GM19438 (cell line): ENCODE measurements around the gene CLPSL2.

Experiments used
- ATAC-seq: cut with Tn5 transposase; IDR thresholded peaks from one replicate; pipeline ENCODE4 v1.9.1; 2021; ENCODE audit warnings: low read depth; ENCODE audit not compliant: unreplicated experiment

Gene CLPSL2

DNA sequence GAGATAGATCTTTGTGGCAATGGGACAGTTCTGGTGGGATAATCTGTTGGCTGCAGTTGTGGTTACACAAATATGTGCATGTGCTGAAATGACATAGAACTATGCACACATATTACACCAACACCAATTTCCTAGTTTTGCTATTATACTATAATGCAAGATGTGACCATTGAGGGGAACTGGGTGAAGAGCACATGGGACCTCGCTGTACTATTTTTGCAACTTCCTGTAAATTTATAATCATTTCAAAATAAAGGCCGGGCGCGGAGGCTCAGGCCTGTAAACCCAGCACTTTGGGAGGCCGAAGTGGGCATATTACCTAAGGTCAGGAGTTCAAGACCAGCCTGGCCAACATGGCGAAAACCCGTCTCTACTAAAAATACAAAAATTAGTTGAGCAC, 30.9 kb upstream of the CLPSL2 start:
- ATAC-seq: no peak

GRCh38 chr6:35746516-35746915, 29.9 kb upstream of the CLPSL2 start:
- ATAC-seq: no peak

- no peak for ATAC-seq
These were observed 28.5 kb upstream of the CLPSL2 start for GRCh38 chr6:35747877-35748276.

GRCh38 chr6:35750557-35750956, 25.8 kb upstream of the CLPSL2 start:
- no peak for ATAC-seq

- no peak for ATAC-seq
These were observed 24.8 kb upstream of the CLPSL2 start for GRCh38 chr6:35751594-35751993.

DNA sequence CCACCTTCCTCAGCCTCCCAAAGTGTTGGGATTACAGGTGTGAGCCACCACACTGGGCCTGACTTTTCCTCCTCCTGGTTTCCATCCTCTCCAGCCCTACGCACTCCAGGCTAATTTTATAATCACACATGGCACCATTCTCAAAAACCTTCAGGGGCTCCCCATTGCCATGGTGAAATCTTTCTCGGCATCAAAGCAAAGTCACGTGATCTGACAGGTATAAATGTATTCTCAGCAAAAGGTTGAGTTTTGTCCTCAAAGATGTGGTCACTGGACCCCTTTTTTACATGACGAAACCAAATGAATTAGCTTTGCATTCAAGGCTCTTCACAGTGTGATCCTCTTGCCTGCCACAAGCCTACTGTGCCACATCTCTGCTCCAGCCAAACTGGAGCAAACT, 24.1 kb upstream of the CLPSL2 start:
- ATAC-seq: no peak

- ATAC-seq: no peak
These were observed 21.7 kb upstream of the CLPSL2 start for GRCh38 chr6:35754452-35755277.

DNA sequence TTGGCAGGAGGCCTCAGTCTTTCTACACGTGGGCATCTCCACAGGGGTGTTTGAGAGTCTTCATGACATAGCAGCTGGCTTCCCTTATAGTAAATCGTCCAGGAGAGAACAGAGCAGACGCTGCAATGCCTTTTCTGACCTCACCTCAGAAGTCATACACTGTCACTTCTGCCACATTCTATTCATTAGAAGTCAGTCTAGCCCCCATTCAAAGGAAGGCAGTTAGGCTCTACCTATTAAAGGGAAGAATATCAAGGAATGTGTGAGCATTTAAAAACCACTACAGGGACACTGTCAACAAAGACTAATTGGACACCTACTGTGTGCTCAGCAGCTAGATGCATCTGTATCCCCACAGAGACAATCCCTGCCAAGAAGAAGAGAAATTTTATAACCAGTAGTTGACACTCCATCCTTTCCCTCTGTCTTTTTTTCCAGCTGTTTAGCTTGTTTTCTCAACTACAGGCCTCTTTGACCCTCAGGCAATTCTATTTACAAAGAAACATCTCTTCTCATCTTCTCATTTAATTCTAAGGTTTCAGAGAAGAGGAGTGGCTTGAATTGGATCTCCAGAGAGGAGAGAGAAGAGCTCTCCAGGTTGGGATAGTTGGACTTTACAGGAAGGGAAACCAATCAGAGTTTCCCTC, 21.0 kb upstream of the CLPSL2 start:
- no peak for ATAC-seq

DNA sequence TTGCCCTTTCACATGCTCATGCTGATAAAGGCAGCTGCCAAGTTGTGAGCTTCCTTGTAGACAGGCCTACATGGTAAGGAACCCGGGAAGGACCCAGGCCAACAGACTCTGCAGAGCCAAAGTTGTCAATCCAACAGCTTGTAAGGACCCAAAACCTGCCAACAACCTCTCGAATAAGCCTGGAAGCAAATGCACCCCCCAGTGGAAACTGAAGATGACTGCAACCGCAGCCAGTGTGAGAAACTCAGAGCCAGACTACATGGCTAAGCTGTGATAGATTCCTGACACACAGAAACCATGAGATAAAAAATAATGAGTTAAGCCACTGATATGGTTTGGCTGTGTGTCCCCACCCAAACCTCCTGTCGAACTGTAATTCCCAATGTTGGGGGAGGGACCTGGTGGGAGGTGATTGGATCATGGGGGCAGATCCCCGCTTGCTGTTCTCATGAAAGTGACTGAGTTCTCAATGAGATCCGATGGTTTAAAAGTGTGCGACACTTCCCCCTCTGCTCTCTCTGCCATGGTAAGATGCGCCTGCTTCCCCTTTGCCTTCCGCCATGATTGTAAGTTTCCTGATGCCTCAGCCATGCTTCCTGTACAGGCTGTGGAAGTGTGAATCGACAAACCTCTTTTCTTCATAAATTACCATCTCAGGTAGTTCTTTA, 18.8 kb upstream of the CLPSL2 start:
- ATAC-seq: no peak

- ATAC-seq: no peak
These were observed 17.0 kb upstream of the CLPSL2 start for GRCh38 chr6:35759426-35759825.

- ATAC-seq: no peak
These were observed 10.7 kb upstream of the CLPSL2 start for GRCh38 chr6:35765739-35766138.

- ATAC-seq: no peak
These were observed 7.2 kb upstream of the CLPSL2 start for GRCh38 chr6:35769211-35769610.

- no peak for ATAC-seq
These were observed 5.1 kb upstream of the CLPSL2 start for GRCh38 chr6:35771343-35771627.

GRCh38 chr6:35774116-35774794, 2.1 kb upstream of the CLPSL2 start:
- no peak for ATAC-seq

- ATAC-seq: no peak
These were observed 1.4 kb upstream of the CLPSL2 start for GRCh38 chr6:35775031-35775430.

DNA sequence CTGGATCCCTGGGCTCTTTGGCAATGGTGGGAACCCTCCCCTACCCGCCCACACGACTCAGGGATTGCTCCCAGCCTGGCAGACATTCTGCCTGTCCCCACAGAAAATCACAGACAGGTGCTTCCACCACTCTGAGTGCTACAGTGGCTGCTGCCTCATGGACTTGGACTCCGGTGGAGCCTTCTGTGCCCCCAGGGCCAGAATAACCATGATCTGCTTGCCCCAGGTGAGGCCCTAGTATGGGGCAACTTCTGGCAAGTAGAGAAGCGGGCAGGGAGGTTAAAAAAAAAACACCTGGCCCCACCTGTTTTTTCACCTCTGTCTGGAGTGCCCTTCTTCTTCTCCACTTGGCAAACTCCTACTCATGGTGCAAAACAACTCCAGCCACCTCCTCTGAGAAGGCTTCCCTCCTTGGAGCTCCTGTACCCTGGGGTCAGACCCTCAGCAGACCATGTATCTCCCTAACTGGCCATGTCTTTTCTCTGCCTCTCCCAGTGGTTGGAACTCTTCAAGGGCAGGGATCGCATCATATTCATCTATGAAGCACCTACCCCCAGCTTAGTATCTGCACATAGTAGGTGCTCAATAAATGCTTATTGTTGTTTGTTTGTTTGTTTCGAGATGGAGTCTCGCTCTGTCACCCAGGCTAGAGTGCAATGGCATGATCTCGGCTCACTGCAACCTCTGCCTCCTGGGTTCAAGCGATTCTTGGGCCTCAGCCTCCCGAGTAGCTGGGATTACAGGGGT, 1.1 kb downstream of the CLPSL2 start:
- no peak for ATAC-seq

GRCh38 chr6:35778437-35778836, 2.0 kb downstream of the CLPSL2 start:
- ATAC-seq: no peak

- ATAC-seq: no peak
These were observed 4.3 kb downstream of the CLPSL2 start, which contains the start of gene CLPSL1 for GRCh38 chr6:35780719-35781118. TSS of gene CLPSL1 (plus strand) at chr6:35781019. CDS start at chr6:35781111, 92 bp downstream.

- no peak for ATAC-seq
These were observed 4.9 kb downstream of the CLPSL2 start for GRCh38 chr6:35781290-35781689.

- no peak for ATAC-seq
These were observed 6.0 kb downstream of the CLPSL2 start for GRCh38 chr6:35782424-35782823.

DNA sequence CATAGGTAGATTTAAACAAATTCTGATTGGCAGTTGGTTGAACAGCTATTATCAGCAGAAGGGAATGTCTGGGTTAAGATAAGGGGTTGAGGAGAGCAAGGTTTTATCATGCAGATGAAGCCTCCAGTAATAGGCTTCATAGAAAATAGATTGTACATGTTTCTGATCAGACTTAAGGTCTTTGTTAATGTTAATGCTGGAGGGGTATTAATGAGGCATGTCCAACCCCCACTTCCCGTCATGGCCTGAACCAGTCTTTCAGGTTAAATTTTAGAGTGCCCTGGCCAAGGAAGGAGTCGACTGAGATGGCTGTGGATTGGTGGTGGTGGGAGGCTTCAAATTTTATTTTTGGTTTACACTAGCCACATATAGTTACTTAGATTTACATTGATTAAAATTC, 7.8 kb downstream of the CLPSL2 start:
- ATAC-seq: no peak
